Activated naive CD4-positive, alpha-beta T cell treated with anti-CD3 and anti-CD28 coated beads, Interleukin-2, amount 50 U/mL, for 16 hours (primary cell): ENCODE results near the gene KHDC1.
A peak's percentile ranks its signal among the peaks of the same experiment; 100 is the strongest.
"Not testable (repeated sequence)": the region's sequence is repeated elsewhere in the genome, so short reads cannot be mapped to it uniquely, and the experiment has no call there.

Experiments used
- DNase-seq: peaks from one replicate; pipeline ENCODE4 v3.0.0-alpha.2; 2020

Gene KHDC1

GRCh38 chr6:73262671-73263569, at the start of gene KHDC1:
Gene KHDC1, minus strand, starts transcription at chr6:73263196. Its CDS starts 20,679 bp downstream, at chr6:73242517.
- DNase-seq, result peak; percentile 64

- DNase-seq, result not testable (repeated sequence)
Measured at GRCh38 chr6:73310503-73310845, 47.5 kb upstream of the KHDC1 start.

GRCh38 chr6:73309785-73310502, 46.9 kb upstream of the KHDC1 start:
- peak; percentile 51 for DNase-seq

GRCh38 chr6:73309535-73309784, 46.5 kb upstream of the KHDC1 start:
- no peak for DNase-seq

- DNase-seq, result no peak
Measured at GRCh38 chr6:73308712-73309534, 45.9 kb upstream of the KHDC1 start.

GRCh38 chr6:73303773-73304172, 40.8 kb upstream of the KHDC1 start:
- not testable (repeated sequence) for DNase-seq

GRCh38 chr6:73302339-73302738, 39.3 kb upstream of the KHDC1 start:
- DNase-seq, result no peak

GRCh38 chr6:73299151-73299971, 36.4 kb upstream of the KHDC1 start:
- no peak for DNase-seq

GRCh38 chr6:73293331-73293730, 30.3 kb upstream of the KHDC1 start:
- no peak for DNase-seq

GRCh38 chr6:73290435-73290834, 27.4 kb upstream of the KHDC1 start:
- DNase-seq, result no peak

GRCh38 chr6:73286752-73287151, 23.8 kb upstream of the KHDC1 start:
- DNase-seq, result no peak

- DNase-seq, result no peak
Measured at GRCh38 chr6:73285674-73286283, 22.8 kb upstream of the KHDC1 start.

GRCh38 chr6:73282871-73283270, 19.9 kb upstream of the KHDC1 start:
- DNase-seq, result no peak

- DNase-seq, result not testable (repeated sequence)
Measured at GRCh38 chr6:73281684-73282083, 18.7 kb upstream of the KHDC1 start.

- not testable (repeated sequence) for DNase-seq
Measured at GRCh38 chr6:73269296-73269695, 6.3 kb upstream of the KHDC1 start.

GRCh38 chr6:73268896-73269295, 5.9 kb upstream of the KHDC1 start:
- DNase-seq, result not testable (repeated sequence)

- DNase-seq, result no peak
Measured at GRCh38 chr6:73264446-73264845, 1.4 kb upstream of the KHDC1 start.

GRCh38 chr6:73263570-73263909, 544 bp upstream of the KHDC1 start:
- DNase-seq, result no peak

GRCh38 chr6:73258721-73259120, 4.3 kb downstream of the KHDC1 start:
- DNase-seq, result no peak

GRCh38 chr6:73254323-73254722, 8.7 kb downstream of the KHDC1 start:
- not testable (repeated sequence) for DNase-seq

- DNase-seq, result no peak
Measured at GRCh38 chr6:73252703-73253102, 10.3 kb downstream of the KHDC1 start.

- DNase-seq, result no peak
Measured at GRCh38 chr6:73250016-73250415, 13.0 kb downstream of the KHDC1 start.
